ENCODE results near the gene ZNF254.

Gene ZNF254

DNA sequence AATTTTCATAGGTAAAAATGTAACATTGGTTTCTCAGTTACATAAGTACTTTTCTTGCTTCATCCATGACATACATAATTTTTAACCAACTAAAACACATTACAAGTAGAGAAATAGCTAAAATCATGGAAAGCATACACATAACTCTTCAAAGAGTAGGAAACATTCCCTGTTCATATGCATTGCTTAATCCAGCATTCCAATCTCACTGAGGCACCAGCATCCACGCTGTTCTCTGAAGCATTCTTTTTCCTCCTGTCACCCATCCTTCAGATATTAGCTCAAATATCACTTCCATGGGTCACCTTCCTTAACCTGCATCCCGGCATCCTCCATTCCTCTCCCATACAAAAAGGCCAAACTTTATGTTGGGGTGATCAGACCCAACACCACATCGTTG is 79.1 kb downstream of the ZNF254 start (continued):
- TF ChIP-seq, protein P1, sequence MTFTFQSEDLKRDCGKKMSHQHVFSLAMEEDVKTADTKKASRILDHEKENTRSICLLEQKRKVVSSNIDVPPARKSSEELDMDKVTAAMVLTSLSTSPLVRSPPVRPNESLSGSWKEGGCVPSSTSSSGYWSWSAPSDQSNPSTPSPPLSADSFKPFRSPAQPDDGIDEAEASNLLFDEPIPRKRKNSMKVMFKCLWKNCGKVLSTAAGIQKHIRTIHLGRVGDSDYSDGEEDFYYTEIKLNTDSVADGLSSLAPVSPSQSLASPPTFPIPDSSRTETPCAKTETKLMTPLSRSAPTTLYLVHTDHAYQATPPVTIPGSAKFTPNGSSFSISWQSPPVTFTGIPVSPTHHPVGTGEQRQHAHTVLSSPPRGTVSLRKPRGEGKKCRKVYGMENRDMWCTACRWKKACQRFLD (tag by site-specific recombination; IDR thresholded peaks at IDR 0.05), result no peak
- TF ChIP-seq ZNF23 (tag by site-specific recombination; IDR thresholded peaks at IDR 0.05; ENCODE audit: borderline replicate concordance), result no peak
- TF ChIP-seq, protein P2, sequence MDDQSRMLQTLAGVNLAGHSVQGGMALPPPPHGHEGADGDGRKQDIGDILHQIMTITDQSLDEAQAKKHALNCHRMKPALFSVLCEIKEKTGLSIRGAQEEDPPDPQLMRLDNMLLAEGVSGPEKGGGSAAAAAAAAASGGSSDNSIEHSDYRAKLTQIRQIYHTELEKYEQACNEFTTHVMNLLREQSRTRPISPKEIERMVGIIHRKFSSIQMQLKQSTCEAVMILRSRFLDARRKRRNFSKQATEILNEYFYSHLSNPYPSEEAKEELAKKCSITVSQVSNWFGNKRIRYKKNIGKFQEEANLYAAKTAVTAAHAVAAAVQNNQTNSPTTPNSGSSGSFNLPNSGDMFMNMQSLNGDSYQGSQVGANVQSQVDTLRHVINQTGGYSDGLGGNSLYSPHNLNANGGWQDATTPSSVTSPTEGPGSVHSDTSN (CRISPR knock-in tag; IDR thresholded peaks at IDR 0.05), result no peak
- no peak for TF ChIP-seq ZNF549 (tag by site-specific recombination; IDR thresholded peaks at IDR 0.05)
- no peak for TF ChIP-seq ZNF501 (tag by site-specific recombination; IDR thresholded peaks at IDR 0.05)
- no peak for TF ChIP-seq ZNF239 (tag by site-specific recombination; IDR thresholded peaks at IDR 0.05)

DNA sequence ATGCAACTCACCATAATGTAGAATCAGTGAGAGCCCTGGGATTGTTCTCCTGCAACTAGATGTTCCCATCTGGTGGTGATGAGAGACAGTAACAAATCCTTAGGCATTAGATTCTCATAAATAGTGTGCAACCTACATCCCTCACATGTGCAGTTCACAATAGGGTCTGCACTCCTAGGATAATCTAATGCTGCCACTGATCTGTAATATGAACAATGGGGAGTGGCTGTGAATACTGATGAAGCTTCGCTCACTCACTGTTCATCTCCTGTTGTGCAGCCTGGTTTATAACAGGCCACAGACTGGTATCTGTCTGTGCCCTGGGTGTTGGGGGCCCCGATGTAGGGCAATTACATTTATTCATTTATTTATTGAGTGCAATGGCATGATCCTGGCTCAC is 86.9 kb downstream of the ZNF254 start:
- CTCF ChIA-PET, result no interaction called here
- Histone ChIP-seq H3K9me3 (ENCODE audit: control insufficient read depth, insufficient read depth, low read depth, low read length) (no peaks in the 10 kb centered on the region), H3K36me3 (ENCODE audit: control insufficient read depth in 2 of 2, insufficient read depth in 1 of 2, low read length in 2 of 2) (no peaks in the 10 kb centered on the region), H3K4me3 (ENCODE audit: low read depth, low read length) (no peak overlapping the region), H3K27ac (ENCODE audit: extremely low read depth, low read depth, low read length) (no peak overlapping the region), H3K4me1 (ENCODE audit: control insufficient read depth, insufficient read depth, low read length) (no peaks in the 10 kb centered on the region)
- TF ChIP-seq, protein P3, sequence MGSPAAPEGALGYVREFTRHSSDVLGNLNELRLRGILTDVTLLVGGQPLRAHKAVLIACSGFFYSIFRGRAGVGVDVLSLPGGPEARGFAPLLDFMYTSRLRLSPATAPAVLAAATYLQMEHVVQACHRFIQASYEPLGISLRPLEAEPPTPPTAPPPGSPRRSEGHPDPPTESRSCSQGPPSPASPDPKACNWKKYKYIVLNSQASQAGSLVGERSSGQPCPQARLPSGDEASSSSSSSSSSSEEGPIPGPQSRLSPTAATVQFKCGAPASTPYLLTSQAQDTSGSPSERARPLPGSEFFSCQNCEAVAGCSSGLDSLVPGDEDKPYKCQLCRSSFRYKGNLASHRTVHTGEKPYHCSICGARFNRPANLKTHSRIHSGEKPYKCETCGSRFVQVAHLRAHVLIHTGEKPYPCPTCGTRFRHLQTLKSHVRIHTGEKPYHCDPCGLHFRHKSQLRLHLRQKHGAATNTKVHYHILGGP (tag by site-specific recombination; IDR thresholded peaks at IDR 0.05), result no peak
- TF ChIP-seq ZNF302 (tag by site-specific recombination; IDR thresholded peaks at IDR 0.05; ENCODE audit: low read depth) (no peak), ZNF133 (tag by site-specific recombination; IDR thresholded peaks at IDR 0.05) (no peak), ZBTB7A (tag by site-specific recombination; IDR thresholded peaks at IDR 0.05; ENCODE audit: low read depth) (no peak), TRIM28 (IDR thresholded peaks at IDR 0.05; ENCODE audit: borderline replicate concordance, low read length) (no peak), ZBTB1 (tag by site-specific recombination; IDR thresholded peaks at IDR 0.05) (no peak), ZNF362 (tag by site-specific recombination; IDR thresholded peaks at IDR 0.05) (no peak), ZNF157 (tag by site-specific recombination; IDR thresholded peaks at IDR 0.05) (no peak), KLF16 (tag by site-specific recombination; IDR thresholded peaks at IDR 0.05) (no peak), ZNF202 (tag by site-specific recombination; IDR thresholded peaks at IDR 0.05; ENCODE audit: borderline replicate concordance) (no peak), SCRT2 (tag by site-specific recombination; IDR thresholded peaks at IDR 0.05) (no peak), ZNF394 (tag by site-specific recombination; IDR thresholded peaks at IDR 0.05; ENCODE audit: borderline replicate concordance) (no peak)
- POLR2A ChIA-PET, result no interaction called here

DNA sequence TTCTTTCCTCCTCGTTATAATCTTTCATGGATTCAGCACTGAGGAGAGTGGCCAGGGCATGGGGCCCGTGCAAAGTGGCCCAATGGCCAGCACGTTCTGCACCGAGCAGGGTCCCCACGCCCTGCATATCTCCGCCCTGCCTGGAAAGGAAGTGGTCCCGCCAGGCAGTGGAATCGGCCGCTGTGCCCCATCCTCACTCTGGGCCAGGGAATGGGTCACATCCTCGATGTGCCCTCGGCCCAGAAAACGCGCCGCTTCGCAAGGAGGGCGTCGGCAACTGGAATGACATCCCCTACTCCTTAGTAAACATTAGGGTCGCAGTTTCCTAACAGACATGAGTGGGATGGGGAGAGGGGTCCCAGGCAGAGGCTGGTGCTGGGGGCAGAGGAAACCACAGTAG is 90.7 kb downstream of the ZNF254 start:
- Histone ChIP-seq H3K9me3 (ENCODE audit: control insufficient read depth, insufficient read depth, low read depth, low read length) (no peaks in the 10 kb centered on the region), H3K36me3 (ENCODE audit: control insufficient read depth in 2 of 2, insufficient read depth in 1 of 2, low read length in 2 of 2) (no peaks in the 10 kb centered on the region), H3K27ac (ENCODE audit: extremely low read depth, low read depth, low read length) (no peak overlapping the region), H3K4me3 (ENCODE audit: low read depth, low read length) (no peak overlapping the region), H3K4me1 (ENCODE audit: control insufficient read depth, insufficient read depth, low read length) (no peaks in the 10 kb centered on the region)
- ChIA-PET CTCF (no interaction called here), POLR2A (no interaction called here)
- TF ChIP-seq ZNF558 (tag by site-specific recombination; IDR thresholded peaks at IDR 0.05), result no peak
